Coronary artery (tissue), 2 donors: ENCODE results near the gene WNT2B.
"Not testable (repeated sequence)": the region's sequence is repeated elsewhere in the genome, so short reads cannot be mapped to it uniquely, and the experiment has no call there.

ENCODE experiments used
- DNase-seq: peaks from one replicate; pipeline ENCODE4 v3.0.0-alpha.2; 2017; ENCODE audit warnings: low spot score
- H3K27ac ChIP-seq, 2 donors: fragments of 200-600 bp; sonication (generic); one replicate each; pipeline ENCODE4 v1.5.1; 2016 to 2019
- H3K4me3 ChIP-seq: fragments of 200-600 bp; sonication (generic); 2 replicates; pipeline ENCODE4 v1.5.1; 2016; ENCODE audit warnings: mild to moderate bottlenecking, moderate library complexity
- TF ChIP-seq, protein P1 (sequence below): fragments of 200-600 bp; sonication (generic); IDR thresholded peaks from one replicate; pipeline ENCODE4 v1.5.1; 2019; ENCODE audit warnings: antibody characterized with exemption

The WNT2B gene

DNA sequence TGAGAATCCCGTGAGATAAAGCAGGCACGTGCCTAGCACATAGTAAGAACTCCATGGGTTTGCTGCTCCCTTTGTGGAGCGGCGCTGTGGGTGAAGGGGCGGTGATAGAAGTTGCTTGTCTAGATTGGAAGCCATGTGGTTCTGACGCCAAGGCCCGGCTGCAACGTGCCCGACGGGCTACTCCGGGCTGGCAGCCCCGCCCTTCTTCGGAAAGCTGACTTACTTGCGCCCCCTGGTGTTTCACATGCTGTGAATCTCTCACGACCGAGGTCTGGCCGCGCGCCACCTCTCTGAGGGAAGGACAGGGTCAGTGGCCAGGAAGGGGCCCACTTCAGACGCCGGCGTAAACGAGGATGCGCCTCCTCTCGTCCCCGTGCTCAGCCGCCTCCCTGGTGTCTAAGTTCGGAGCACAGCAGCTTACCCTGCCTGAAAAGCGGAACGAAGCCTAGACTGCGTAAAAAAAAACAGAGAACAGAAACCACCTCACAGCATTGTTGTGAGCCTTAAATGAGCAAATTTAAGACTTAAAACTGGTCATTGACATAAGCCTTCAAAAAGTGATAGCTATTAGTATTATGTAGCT lies 42.6 kb upstream of the WNT2B start:
- peak overlapping the region; percentile 67 for H3K4me3 ChIP-seq
- H3K27ac ChIP-seq, result peak overlapping the region; percentile 52 to 81
- DNase-seq, result peak; percentile 95
- TF ChIP-seq, protein P1, sequence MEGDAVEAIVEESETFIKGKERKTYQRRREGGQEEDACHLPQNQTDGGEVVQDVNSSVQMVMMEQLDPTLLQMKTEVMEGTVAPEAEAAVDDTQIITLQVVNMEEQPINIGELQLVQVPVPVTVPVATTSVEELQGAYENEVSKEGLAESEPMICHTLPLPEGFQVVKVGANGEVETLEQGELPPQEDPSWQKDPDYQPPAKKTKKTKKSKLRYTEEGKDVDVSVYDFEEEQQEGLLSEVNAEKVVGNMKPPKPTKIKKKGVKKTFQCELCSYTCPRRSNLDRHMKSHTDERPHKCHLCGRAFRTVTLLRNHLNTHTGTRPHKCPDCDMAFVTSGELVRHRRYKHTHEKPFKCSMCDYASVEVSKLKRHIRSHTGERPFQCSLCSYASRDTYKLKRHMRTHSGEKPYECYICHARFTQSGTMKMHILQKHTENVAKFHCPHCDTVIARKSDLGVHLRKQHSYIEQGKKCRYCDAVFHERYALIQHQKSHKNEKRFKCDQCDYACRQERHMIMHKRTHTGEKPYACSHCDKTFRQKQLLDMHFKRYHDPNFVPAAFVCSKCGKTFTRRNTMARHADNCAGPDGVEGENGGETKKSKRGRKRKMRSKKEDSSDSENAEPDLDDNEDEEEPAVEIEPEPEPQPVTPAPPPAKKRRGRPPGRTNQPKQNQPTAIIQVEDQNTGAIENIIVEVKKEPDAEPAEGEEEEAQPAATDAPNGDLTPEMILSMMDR, result peak; percentile 68

GRCh38 chr1:112470324-112470723 lies 38.4 kb upstream of the WNT2B start:
- DNase-seq, H3K27ac ChIP-seq, H3K4me3 ChIP-seq: not testable (repeated sequence)

GRCh38 chr1:112470966-112471365 lies 37.8 kb upstream of the WNT2B start:
- Histone ChIP-seq H3K4me3 (no peak overlapping the region), H3K27ac (no peak overlapping the region)
- TF ChIP-seq, protein P1, result no peak
- no peak for DNase-seq

- Histone ChIP-seq H3K27ac (no peak overlapping the region), H3K4me3 (no peak overlapping the region)
- TF ChIP-seq, protein P1, result no peak
- no peak for DNase-seq
Measured at GRCh38 chr1:112472142-112472541, 36.6 kb upstream of the WNT2B start.

GRCh38 chr1:112477550-112477949 lies 31.2 kb upstream of the WNT2B start:
- TF ChIP-seq, protein P1, result no peak
- DNase-seq, result no peak
- Histone ChIP-seq H3K27ac (no peak overlapping the region), H3K4me3 (no peak overlapping the region)

- Histone ChIP-seq H3K4me3 (no peak overlapping the region), H3K27ac (no peak overlapping the region)
- TF ChIP-seq, protein P1, result no peak
- DNase-seq, result no peak
Measured at GRCh38 chr1:112478314-112478713, 30.5 kb upstream of the WNT2B start.

- not testable (repeated sequence) for H3K27ac ChIP-seq, DNase-seq, H3K4me3 ChIP-seq
Measured at GRCh38 chr1:112486063-112486462, 22.7 kb upstream of the WNT2B start.

- DNase-seq, H3K27ac ChIP-seq, H3K4me3 ChIP-seq: not testable (repeated sequence)
Measured at GRCh38 chr1:112487686-112488085, 21.1 kb upstream of the WNT2B start.

DNA sequence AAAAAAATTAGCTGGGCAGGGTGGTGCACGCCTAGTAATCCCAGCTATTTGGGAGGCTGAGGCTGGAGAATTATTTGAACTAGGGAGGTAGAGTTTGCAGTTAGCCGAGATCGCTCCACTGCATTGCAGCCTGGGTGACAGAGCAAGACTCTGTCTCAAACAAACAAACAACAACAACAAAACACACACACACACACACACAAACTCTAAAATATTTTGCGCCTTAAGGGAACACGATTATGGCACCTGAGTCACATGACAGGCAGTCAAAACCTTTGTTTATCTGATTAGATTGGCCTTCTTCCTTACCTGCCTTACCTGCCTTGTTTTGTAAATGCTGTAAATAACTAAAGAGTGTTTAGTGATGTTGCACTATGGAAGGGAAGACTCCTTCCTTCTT lies 20.6 kb upstream of the WNT2B start:
- TF ChIP-seq, protein P1, result no peak
- no peak for DNase-seq
- H3K27ac ChIP-seq, result no peak overlapping the region
- no peak overlapping the region for H3K4me3 ChIP-seq
